HepG2 (cell line): Measurements from ENCODE around the gene NSF. TPM values are rescaled to one million over a fixed set of nuclear protein-coding genes. Genes with fewer than 3 reads are reported as not detected.

Experiments used
- ARID4A ChIP-seq: sonication (generic); formaldehyde crosslinking; IDR thresholded peaks from 2 replicates; pipeline ENCODE4 v1.5.0; 2020; ENCODE audit warnings: mild to moderate bottlenecking, missing genetic modification reagents, borderline replicate concordance
- ARNT ChIP-seq: fragments of 450-650 bp; IDR thresholded peaks from 2 replicates; pipeline ENCODE4 v1.6.1; 2017
- CENPT ChIP-seq: sonication (generic); formaldehyde crosslinking; IDR thresholded peaks from 2 replicates; pipeline ENCODE4 v1.8.0; 2022; ENCODE audit warnings: low read depth, mild to moderate bottlenecking, moderate library complexity, missing genetic modification reagents
- CHD2 ChIP-seq: IDR thresholded peaks from 2 replicates; pipeline ENCODE4 v1.6.1; 2011; ENCODE audit warnings: low read depth, low read length, improper control_type of control experiment
- CREM ChIP-seq, 2 experiments: sonication (generic) in 1 of 2; formaldehyde crosslinking in 1 of 2; IDR thresholded peaks; 2 replicates each; pipeline versions ENCODE4 v1.4.0 to v1.6.1; 2016 to 2020; ENCODE audit warnings: antibody characterized with exemption in 1 of 2, mild to moderate bottlenecking in 1 of 2, missing genetic modification reagents in 1 of 2
- DMTF1 ChIP-seq: sonication (generic); formaldehyde crosslinking; IDR thresholded peaks from 2 replicates; pipeline ENCODE4 v1.4.0; 2020; ENCODE audit warnings: mild to moderate bottlenecking, missing genetic modification reagents
- FOSL2 ChIP-seq: sonication (generic); formaldehyde crosslinking; IDR thresholded peaks from 2 replicates; pipeline ENCODE4 v1.4.0; 2020; ENCODE audit warnings: missing genetic modification reagents
- KDM1A ChIP-seq: IDR thresholded peaks from 2 replicates; pipeline ENCODE4 v1.6.1; 2016; ENCODE audit warnings: missing compliant biosample characterization
- PATZ1 ChIP-seq: sonication (generic); formaldehyde crosslinking; IDR thresholded peaks from 2 replicates; pipeline ENCODE4 v1.4.0; 2020; ENCODE audit warnings: missing genetic modification reagents
- SMAD9 ChIP-seq: sonication (generic); formaldehyde crosslinking; IDR thresholded peaks from 2 replicates; pipeline ENCODE4 v1.5.1; 2020; ENCODE audit warnings: mild to moderate bottlenecking, missing genetic modification reagents
- ZBTB10 ChIP-seq: sonication (generic); formaldehyde crosslinking; IDR thresholded peaks from 2 replicates; pipeline ENCODE4 v1.4.0; 2020; ENCODE audit warnings: missing genetic modification reagents, borderline replicate concordance
- ZFP91 ChIP-seq: sonication (generic); formaldehyde crosslinking; IDR thresholded peaks from 2 replicates; pipeline ENCODE4 v1.9.0; 2022; ENCODE audit warnings: missing genetic modification reagents, mild to moderate bottlenecking, borderline replicate concordance
- ZNF441 ChIP-seq: sonication (generic); formaldehyde crosslinking; IDR thresholded peaks from 2 replicates; pipeline ENCODE4 v1.7.0; 2021; ENCODE audit warnings: missing genetic modification reagents, borderline replicate concordance
- polyA plus RNA-seq, 8 experiments: library from polyadenylated mRNA; depleted of rRNA in 3 of 8; stranded (reverse) in 7 of 8; unstranded in 1 of 8; fragments of >200 nt; fragmentation: Illumina TruSeq in 4 of 8; extraction: Trizol in 4 of 8; gene quantifications; 2 replicates each; pipeline versions ENCODE4 v1.2.1 to v1.2.3, GENCODE V29; 2011 to 2016; ENCODE audit warnings: low read depth in 4 of 8, missing spikeins in 1 of 8, mixed read lengths in 1 of 8; ENCODE audit not compliant: insufficient read depth in 1 of 8
- total RNA-seq, 5 experiments: library from RNA; depleted of rRNA; stranded (reverse); fragments of >200 nt; fragmentation: Illumina TruSeq; extraction: Trizol; gene quantifications; 2 replicates each; pipeline ENCODE4 v1.2.3, GENCODE V29; 2016; ENCODE audit warnings: low read depth in 1 of 5

Gene NSF
- total and polyA plus RNA-seq, 2 of the 13 experiments (the other 11 are each of a cell fraction or from before 2014, with no cell fraction given) = 21.9 to 37.8 TPM

GRCh38 chr17:46771561-46772474, 181.3 kb downstream of the NSF start (continued):
- no peak for TF ChIP-seq CENPT (CRISPR knock-in tag)
- TF ChIP-seq ZNF441 (CRISPR knock-in tag) = no peak
- TF ChIP-seq PATZ1 = peak; percentile 96
- TF ChIP-seq ZFP91 (CRISPR knock-in tag) = peak; percentile 89
- no peak for TF ChIP-seq DMTF1 (CRISPR knock-in tag)
- peak; percentile 88; the same call in 1 of the 2 replicates for TF ChIP-seq ARID4A (CRISPR knock-in tag)
- no peak for TF ChIP-seq SMAD9 (CRISPR knock-in tag)
- no peak for TF ChIP-seq CREM (IDR thresholded peaks at IDR 0.05)
- TF ChIP-seq CREM (CRISPR knock-in tag; IDR thresholded peaks at IDR 0.05) = no peak
- TF ChIP-seq KDM1A = peak; percentile 53; the same call in 1 of the 2 replicates
- no peak for TF ChIP-seq ARNT
- peak; percentile 94 for TF ChIP-seq ZBTB10 (CRISPR knock-in tag)
- TF ChIP-seq CHD2 = no peak
- peak; percentile 38 for TF ChIP-seq FOSL2 (CRISPR knock-in tag)
